PC-9 (cell line): ENCODE measurements around the gene GJC2. TPM values are rescaled to one million over a fixed set of nuclear protein-coding genes. Genes with fewer than 3 reads are reported as not detected.

ENCODE experiments used
- BruUV-seq: library from RNA; stranded (reverse); fragments of 400-500 nt; replicated peaks from 2 replicates; lab custom pipeline; 2021; lab: Mats Ljungman, UMichigan
- CTCF ChIA-PET: fragments of 300-600 bp; sonication (Branson Sonifier 250); formaldehyde crosslinking; loops from one replicate; lab custom pipeline; 2022; ENCODE audit warnings: antibody characterized with exemption; lab: Charles Lee
- POLR2A ChIA-PET: fragments of 300-600 bp; sonication (Branson Sonifier 250); formaldehyde crosslinking; loops from one replicate; lab custom pipeline; 2022; ENCODE audit warnings: antibody characterized with exemption; ENCODE audit not compliant: unreplicated experiment; lab: Charles Lee
- DNase-seq, 2 experiments: peaks; one replicate each; pipeline versions ENCODE4 v3.0.0 to v3.0.0-alpha.2; 2015 to 2022; ENCODE audit warnings: mixed read lengths in 1 of 2
- H2AFZ ChIP-seq: fragments of 200-600 bp; sonication (generic); 2 replicates; pipeline ENCODE4 v1.8.1; 2017; ENCODE audit warnings: antibody characterized with exemption
- H3F3A ChIP-seq: fragments of 200-600 bp; sonication (generic); 2 replicates; pipeline ENCODE4 v1.8.1; 2017; ENCODE audit warnings: antibody characterized with exemption, mild to moderate bottlenecking, low read depth; ENCODE audit not compliant: insufficient read depth
- H3K27ac ChIP-seq: fragments of 200-600 bp; sonication (generic); 2 replicates; pipeline ENCODE4 v1.6.1; 2016; ENCODE audit warnings: mixed run types
- H3K27me3 ChIP-seq: fragments of 200-600 bp; sonication (generic); 2 replicates; pipeline ENCODE4 v1.6.1; 2016; ENCODE audit warnings: low read depth, mixed run types; ENCODE audit not compliant: insufficient read depth
- H3K36me3 ChIP-seq: fragments of 200-600 bp; sonication (generic); 2 replicates; pipeline ENCODE4 v1.6.1; 2016; ENCODE audit warnings: low read depth, mixed run types
- H3K4me1 ChIP-seq: fragments of 200-600 bp; sonication (generic); replicated peaks from 2 replicates; pipeline ENCODE4 v1.6.1; 2016; ENCODE audit warnings: mixed run types; ENCODE audit not compliant: insufficient read depth
- H3K4me2 ChIP-seq: fragments of 200-600 bp; sonication (generic); 2 replicates; pipeline ENCODE4 v1.6.1; 2017; ENCODE audit warnings: mixed run types
- H3K4me3 ChIP-seq: fragments of 200-600 bp; sonication (generic); 2 replicates; pipeline ENCODE4 v1.6.1; 2016; ENCODE audit warnings: mixed run types
- H3K79me2 ChIP-seq: fragments of 200-600 bp; sonication (generic); 2 replicates; pipeline ENCODE4 v1.6.1; 2017; ENCODE audit warnings: low read depth, mixed run types
- H3K9me2 ChIP-seq: fragments of 200-600 bp; sonication (generic); 2 replicates; pipeline ENCODE4 v1.8.1; 2017; ENCODE audit warnings: mild to moderate bottlenecking; ENCODE audit not compliant: insufficient read depth
- H3K9me3 ChIP-seq: fragments of 200-600 bp; sonication (generic); 2 replicates; pipeline ENCODE4 v1.8.1; 2016; ENCODE audit warnings: low read depth; ENCODE audit not compliant: insufficient read depth
- H4K20me1 ChIP-seq: fragments of 200-600 bp; sonication (generic); 2 replicates; pipeline ENCODE4 v1.8.1; 2017; ENCODE audit not compliant: insufficient read depth
- EZH2 ChIP-seq: fragments of 200-600 bp; sonication (generic); IDR thresholded peaks from 2 replicates; pipeline ENCODE4 v1.8.0; 2017; ENCODE audit warnings: antibody characterized with exemption, low read depth
- intact Hi-C: fragments of 100-400 bp; cut with micrococcal nuclease; formaldehyde crosslinking; loops from one replicate; pipeline ENCODE4 v1.10.0; 2022; ENCODE audit not compliant: unreplicated experiment
- total RNA-seq: library from RNA; stranded (reverse); gene quantifications from 2 replicates; pipeline ENCODE4 v1.2.3, GENCODE V29; 2021
- TF ChIP-seq, protein P1 (sequence below): fragments of 200-600 bp; sonication (generic); conservative IDR thresholded peaks from 2 replicates; pipeline ENCODE4 v1.6.1; 2017; ENCODE audit warnings: mixed run types, antibody characterized with exemption, mild to moderate bottlenecking, moderate library complexity

GJC2 gene
- total RNA-seq, 1 experiment from 2014 or later = 2.1 TPM

DNA sequence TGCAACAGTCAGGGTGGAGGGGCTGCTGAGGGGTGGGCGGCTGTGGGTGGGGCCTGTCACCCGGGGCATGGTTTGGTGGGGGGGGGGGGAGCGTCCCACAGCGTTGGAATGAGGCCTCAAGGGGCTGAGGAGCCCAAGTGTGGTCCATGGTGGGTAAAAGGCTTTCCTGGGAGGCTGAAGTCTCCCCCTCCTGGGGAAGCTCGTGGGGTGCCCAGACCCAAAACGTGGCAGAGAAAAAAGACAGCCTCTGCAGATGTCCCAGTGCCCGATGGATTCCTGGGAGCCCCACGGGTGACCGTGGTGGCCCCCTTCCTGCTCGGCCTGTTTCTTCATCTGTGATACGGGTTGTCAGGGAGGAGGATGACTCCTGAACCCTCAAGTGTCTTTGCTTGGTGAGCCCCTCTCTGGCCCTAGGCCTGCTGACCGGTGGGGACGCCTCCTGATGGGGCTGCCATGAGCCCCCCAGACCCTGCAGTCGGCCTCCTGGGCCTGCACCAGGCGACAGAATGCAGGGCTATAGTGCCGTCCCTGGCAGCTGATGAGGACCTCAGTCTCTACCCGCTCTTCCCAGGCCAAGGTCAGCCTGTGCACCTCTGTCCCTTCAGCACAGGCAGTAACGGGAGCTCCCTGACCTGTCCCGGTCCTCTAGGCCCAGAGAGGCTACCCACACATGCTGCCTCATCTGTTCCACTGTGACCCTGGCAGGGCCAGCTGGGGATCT is 59.3 kb downstream of the GJC2 start:
- H4K20me1 ChIP-seq = no peaks in the 10 kb centered on the region
- H3K9me2 ChIP-seq = no peaks in the 10 kb centered on the region
- peaks cover 10% of the 10 kb centered on the region for H3F3A ChIP-seq
- no peaks in the 10 kb centered on the region for H3K27me3 ChIP-seq
- H3K9me3 ChIP-seq = no peaks in the 10 kb centered on the region
- no TSS peak for BruUV-seq
- TF ChIP-seq EZH2 = no peak
- TF ChIP-seq, protein P1, sequence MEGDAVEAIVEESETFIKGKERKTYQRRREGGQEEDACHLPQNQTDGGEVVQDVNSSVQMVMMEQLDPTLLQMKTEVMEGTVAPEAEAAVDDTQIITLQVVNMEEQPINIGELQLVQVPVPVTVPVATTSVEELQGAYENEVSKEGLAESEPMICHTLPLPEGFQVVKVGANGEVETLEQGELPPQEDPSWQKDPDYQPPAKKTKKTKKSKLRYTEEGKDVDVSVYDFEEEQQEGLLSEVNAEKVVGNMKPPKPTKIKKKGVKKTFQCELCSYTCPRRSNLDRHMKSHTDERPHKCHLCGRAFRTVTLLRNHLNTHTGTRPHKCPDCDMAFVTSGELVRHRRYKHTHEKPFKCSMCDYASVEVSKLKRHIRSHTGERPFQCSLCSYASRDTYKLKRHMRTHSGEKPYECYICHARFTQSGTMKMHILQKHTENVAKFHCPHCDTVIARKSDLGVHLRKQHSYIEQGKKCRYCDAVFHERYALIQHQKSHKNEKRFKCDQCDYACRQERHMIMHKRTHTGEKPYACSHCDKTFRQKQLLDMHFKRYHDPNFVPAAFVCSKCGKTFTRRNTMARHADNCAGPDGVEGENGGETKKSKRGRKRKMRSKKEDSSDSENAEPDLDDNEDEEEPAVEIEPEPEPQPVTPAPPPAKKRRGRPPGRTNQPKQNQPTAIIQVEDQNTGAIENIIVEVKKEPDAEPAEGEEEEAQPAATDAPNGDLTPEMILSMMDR = no peak
- no peak overlapping the region for H3K27ac ChIP-seq
- no peak overlapping the region for H3K4me3 ChIP-seq
- no peak overlapping the region for H3K4me2 ChIP-seq
- H2AFZ ChIP-seq = no peak overlapping the region
- POLR2A ChIA-PET = no interaction called here
- no peak for DNase-seq
- intact Hi-C loops = no loop called here
- H3K4me1 ChIP-seq = peaks cover 9% of the 10 kb centered on the region
- H3K79me2 ChIP-seq = no peaks in the 10 kb centered on the region
- CTCF ChIA-PET = no interaction called here
- no peaks in the 10 kb centered on the region for H3K36me3 ChIP-seq

Other genes starting within 250 kb of the GJC2 start
- 42.2 and 42.4 TPM in 2 replicates for gene WNT9A, start 202.0 kb upstream of the GJC2 start, total RNA-seq
- gene WNT3A, start 142.9 kb upstream of the GJC2 start, total RNA-seq = 0.24 and 0.53 TPM in 2 replicates
- gene ARF1, start 67.2 kb upstream of the GJC2 start, total RNA-seq = 431 and 595 TPM in 2 replicates
- 26.4 and 37.6 TPM in 2 replicates for gene C1orf35, start 46.6 kb upstream of the GJC2 start, total RNA-seq
- 81.0 and 84.4 TPM in 2 replicates for gene MRPL55, start 40.6 kb upstream of the GJC2 start, total RNA-seq
- 239 and 278 TPM in 2 replicates for gene GUK1, start 9.7 kb upstream of the GJC2 start, total RNA-seq
- gene IBA57, start 15.9 kb downstream of the GJC2 start, total RNA-seq = 7.8 and 13.8 TPM in 2 replicates
- 62.9 and 91.7 TPM in 2 replicates for gene OBSCN, start 58.1 kb downstream of the GJC2 start, total RNA-seq